SHP77 treated with DMSO at 0.1 percent for 48 hours (cell line): Measurements from ENCODE around the gene GAS7.
"Not testable (repeated sequence)": the region's sequence is repeated elsewhere in the genome, so short reads cannot be mapped to it uniquely, and the experiment has no call there.

Experiments
- DNase-seq: peaks from one replicate; lab custom pipeline; 2025; lab: John Stamatoyannopoulos, UW

Gene GAS7

GRCh38 chr17:10111907-10112452 lies 86.4 kb downstream of the GAS7 start:
- no peak for DNase-seq

DNA sequence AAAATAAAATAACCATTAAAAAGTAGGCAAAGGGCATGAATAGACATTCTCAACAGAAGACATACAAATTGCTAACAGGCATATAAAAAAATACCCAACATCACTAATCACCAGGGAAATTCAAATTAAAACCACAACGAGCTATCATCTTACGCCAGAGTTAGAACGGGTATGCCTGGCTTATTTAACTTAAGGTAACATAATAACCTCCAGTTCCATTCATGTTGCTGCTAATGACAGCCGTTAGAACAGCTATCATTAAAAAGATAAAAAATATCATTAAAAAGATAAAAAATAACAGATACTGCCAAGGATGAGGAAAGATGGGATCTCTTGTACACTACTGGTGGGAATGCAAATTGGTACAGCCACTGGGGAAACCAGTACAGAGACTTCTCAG lies 89.3 kb downstream of the GAS7 start:
- DNase-seq, result no peak

DNA sequence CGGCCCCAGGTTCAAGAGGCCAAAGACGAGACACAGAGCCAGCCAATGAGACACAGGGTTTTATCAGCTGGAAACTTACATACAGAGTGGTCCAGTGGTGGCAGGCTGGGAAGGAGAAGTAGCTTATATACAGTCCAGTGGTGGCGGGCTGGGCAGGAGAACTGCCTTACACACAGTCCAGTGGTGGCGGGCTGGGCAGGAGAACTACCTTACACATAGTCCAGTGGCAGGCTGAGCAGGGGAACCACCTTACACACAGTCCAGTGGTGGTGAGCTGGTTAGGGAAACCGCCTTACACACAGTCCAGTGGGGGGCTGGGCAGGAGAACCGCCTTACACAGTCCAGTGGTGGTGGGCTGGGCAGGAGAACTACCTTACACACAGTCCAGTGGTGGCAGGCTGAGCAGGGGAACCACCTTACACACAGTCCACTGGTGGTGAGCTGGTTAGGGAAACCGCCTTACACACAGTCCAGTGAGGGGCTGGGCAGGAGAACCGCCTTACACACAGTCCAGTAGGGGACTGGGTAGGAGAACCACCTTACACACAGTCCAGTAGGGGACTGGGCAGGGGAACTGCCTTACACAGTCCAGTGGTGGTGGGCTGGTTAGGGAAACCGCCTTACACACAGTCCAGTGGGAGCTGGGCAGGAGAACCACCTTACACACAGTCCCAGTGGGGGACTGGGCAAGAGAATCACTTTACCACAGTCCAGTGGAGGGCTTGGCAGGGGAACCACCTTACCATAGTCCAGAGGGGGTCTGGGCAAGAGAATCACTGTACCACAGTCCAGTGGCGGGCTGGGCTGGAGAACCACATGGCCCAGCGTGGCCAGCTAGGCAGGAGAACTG lies 90.9 kb downstream of the GAS7 start:
- DNase-seq, result no peak

DNA sequence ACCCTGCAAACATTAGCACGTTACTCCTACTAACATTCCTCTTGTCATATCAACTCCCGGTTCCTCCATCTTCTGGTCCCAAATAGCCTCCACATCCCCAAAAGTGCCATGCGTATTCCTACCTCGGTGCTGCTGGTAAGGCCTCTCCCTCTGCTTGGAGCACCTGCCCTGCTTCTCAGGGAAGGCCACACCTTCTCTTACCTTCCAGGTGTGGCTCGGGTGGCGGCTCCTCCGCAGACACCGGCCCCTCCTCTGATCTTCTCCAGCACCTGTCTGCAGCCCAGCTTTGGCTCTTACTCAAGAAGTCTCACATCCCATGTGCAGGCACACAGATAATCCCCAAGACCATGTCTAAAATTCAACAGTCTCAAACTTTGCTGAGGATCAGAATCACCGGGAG lies 92.3 kb downstream of the GAS7 start:
- DNase-seq, result no peak

GRCh38 chr17:10105513-10106001 lies 92.8 kb downstream of the GAS7 start:
- no peak for DNase-seq

GRCh38 chr17:10103712-10104111 lies 94.7 kb downstream of the GAS7 start:
- DNase-seq, result no peak

- DNase-seq, result no peak
Observed at GRCh38 chr17:10102817-10103216, 95.6 kb downstream of the GAS7 start.

DNA sequence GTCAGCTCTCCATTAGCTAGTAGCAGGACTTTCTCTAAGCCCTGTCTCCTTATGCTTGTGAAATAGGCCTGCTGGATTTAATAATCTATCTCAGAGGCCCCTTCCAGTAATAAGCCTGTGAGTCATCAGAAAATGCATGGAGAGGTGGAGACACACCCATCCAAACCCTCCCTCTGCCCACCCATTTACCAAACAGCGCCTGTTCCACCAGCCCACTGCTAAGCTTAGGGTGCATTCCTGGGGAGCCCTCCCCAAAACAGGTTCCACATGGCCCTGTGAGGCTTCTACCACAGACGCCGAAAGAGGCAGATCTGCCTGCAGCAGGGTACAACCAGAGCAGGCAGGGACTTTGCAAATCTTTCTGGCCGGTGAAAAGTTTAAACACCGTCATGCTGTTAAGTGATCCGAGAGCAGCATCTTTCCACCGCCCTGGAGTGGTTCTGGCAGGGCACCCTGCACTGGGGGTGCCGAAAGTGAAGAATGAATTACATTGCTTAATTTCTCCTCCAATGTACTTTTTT lies 99.3 kb downstream of the GAS7 start:
- DNase-seq, result no peak

DNA sequence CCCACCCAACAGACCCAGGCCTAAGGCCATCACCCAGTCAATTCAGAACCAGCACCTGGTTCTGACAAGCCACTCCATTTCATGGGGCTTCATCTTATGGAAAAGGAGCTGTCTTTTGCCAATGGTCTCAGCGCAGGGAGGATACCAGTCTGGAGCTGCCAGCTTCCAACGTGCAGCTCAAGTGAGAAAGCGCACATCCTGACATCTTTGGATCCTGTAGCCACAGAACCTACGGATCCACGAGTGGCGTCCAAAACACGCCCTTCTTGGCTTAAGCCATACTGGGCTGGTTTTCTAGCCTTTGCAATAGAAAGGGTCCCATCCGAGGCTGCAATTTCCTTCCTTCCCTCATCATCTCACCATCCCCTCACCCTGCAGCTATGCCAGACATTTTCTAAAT lies 101.8 kb downstream of the GAS7 start:
- no peak for DNase-seq

DNA sequence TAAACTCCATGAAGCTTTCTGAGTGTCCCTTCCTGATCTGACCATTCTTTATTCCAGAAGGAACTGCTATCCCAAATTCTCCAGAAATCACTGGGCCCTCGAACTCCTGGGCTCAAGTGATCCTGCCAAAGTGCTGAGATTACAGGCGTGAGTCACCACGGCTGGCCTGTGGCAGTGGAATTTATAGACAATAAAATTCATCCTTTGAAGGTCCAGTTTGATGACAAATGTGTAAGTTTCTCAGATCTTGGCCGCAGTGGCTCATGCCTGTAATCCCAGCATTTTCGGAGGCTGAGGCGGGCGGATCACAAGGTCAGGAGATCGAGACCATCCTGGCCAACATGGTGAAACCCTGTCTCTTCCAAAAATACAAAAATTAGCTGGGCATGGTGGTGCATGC lies 103.1 kb downstream of the GAS7 start:
- not testable (repeated sequence) for DNase-seq

- DNase-seq, result no peak
Observed at GRCh38 chr17:10094797-10095196, 103.6 kb downstream of the GAS7 start.

GRCh38 chr17:10092595-10092994 lies 105.8 kb downstream of the GAS7 start:
- no peak for DNase-seq

DNA sequence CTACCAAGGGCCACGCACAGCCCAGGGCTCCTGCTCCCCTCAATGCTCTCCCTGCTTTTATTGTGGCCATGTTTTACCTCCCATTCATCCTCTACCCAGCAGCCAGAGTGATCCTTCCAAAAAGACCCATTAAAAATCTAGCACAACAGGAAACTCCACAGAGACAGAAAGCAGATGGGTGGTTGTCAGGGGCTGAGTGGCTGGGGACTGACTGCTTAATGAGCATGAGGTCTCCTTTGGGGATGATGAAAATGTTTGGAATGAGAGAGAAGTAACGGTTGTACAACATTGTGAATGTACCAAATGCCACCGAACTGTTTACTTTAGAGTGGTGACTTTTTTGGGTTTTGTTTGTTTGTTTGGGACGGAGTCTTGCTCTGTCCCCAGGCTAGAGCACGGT lies 107.4 kb downstream of the GAS7 start:
- DNase-seq, result no peak

DNA sequence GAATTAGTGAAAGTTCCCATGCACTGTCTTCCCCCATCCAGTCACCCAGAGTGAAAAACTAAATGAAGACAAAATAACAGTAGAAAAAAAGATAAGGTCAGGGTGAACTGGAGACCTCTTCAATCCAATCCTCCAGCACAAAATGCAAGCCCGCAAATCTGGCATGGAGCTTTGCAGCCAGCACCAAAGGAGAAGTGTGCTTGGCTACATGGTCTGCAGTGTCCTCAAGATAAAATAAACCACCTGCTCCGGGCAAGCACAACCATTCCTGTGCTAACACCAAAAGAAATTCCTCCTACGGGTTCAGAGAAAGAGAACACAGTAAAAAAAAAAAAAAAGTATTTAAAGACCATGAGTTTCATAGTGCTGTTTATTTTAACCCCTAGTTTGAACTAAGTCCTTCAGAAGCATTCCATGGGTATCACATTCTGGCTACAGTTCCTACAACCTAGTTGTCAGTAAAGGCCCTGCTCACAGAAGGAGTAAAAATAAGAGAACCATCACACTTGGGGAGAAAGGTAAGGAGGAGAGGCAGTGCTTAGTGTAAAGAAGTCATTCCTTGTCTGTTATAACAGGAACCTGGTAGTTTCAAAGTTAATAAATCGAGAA lies 109.1 kb downstream of the GAS7 start:
- no peak for DNase-seq

- no peak for DNase-seq
Observed at GRCh38 chr17:10088444-10088843, 110.0 kb downstream of the GAS7 start.

DNA sequence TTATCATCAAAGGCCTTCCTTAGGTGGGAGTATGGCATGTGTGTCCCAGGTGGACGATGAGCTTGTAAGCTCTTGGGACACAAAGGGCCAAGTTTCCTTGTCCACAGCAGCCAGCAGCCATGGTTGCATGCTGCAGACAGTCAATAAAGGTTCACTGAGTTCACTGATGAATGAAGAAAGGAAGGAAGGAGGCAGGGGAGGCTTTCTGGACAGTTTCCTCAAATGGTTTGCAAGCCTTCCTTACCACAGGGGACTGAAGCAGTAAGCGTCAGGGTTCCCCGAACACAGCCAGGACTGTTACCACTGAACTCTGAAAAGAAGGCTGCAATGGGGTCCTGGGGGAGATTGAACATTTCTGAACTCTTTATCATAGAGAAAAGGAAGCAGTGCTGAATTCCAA lies 111.1 kb downstream of the GAS7 start:
- DNase-seq, result no peak

GRCh38 chr17:10083864-10084263 lies 114.5 kb downstream of the GAS7 start:
- no peak for DNase-seq

DNA sequence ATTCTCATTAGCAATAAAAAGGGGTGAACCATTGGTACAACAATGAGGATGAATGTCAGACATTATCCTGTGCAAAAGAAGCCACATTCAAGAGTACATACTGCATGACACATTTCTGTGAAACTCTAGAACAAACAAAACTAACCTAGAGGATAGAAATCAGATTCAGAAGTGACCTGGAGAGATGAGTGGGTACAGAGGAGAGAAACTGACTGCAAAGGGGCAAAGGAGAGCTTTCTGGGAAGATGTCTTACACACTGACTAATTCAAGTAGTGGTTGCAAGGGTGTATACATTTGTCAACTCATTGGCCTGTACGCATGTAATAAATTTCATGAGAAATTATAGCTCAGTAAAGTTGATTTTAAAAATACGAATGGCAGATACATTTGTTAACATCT lies 115.6 kb downstream of the GAS7 start:
- no peak for DNase-seq

- no peak for DNase-seq
Observed at GRCh38 chr17:10081571-10082169, 116.7 kb downstream of the GAS7 start.

- no peak for DNase-seq
Observed at GRCh38 chr17:10077561-10078299, 120.7 kb downstream of the GAS7 start.

GRCh38 chr17:10075919-10076318 lies 122.5 kb downstream of the GAS7 start:
- no peak for DNase-seq

- no peak for DNase-seq
Observed at GRCh38 chr17:10073941-10074340, 124.5 kb downstream of the GAS7 start.
